DMS 273 (cell line): ENCODE results near the gene PSMB7.

ENCODE experiments used
- DNase-seq: peaks from one replicate; lab custom pipeline; 2025; ENCODE audit not compliant: unreplicated experiment; lab: John Stamatoyannopoulos, UW

The PSMB7 gene

GRCh38 chr9:124384846-124385245 lies 30.4 kb downstream of the PSMB7 start:
- no peak for DNase-seq

GRCh38 chr9:124384210-124384609 lies 31.0 kb downstream of the PSMB7 start:
- no peak for DNase-seq

DNA sequence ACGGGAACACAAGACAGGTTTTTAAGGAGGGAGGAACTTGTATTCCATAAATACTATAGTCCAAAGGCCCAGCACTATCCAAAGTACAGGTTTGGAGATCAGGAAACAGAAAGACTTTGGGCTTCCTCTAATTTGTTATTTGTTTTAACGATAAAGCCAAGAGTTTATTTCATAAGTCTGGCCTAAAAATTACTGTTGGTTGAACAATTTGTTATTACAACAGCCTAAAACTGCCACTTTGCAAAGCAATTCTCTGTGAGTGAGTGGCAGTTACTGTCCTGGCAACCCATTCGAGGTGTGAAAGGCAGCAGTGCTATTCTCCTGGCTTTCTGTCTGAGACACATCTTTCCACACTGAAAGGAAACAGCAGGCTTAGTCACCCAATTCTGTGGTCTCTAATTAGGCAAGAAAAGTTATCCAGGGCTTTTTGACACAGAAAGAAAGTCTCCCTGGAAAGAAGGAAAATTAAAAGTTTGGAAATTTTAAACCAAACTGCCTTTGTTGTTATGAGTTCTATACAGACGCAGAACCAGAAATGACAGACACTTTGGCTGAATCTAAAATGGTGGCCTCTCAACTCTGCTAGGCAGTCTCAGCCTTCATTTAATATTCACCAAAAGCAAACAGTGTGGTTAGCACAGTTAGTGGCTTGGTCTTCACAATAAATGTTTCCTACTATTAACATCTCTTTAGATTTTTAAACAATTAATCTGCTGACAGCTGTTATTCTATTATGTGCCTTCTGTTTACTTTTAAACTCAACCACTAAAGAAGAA lies 33.9 kb downstream of the PSMB7 start:
- no peak for DNase-seq

DNA sequence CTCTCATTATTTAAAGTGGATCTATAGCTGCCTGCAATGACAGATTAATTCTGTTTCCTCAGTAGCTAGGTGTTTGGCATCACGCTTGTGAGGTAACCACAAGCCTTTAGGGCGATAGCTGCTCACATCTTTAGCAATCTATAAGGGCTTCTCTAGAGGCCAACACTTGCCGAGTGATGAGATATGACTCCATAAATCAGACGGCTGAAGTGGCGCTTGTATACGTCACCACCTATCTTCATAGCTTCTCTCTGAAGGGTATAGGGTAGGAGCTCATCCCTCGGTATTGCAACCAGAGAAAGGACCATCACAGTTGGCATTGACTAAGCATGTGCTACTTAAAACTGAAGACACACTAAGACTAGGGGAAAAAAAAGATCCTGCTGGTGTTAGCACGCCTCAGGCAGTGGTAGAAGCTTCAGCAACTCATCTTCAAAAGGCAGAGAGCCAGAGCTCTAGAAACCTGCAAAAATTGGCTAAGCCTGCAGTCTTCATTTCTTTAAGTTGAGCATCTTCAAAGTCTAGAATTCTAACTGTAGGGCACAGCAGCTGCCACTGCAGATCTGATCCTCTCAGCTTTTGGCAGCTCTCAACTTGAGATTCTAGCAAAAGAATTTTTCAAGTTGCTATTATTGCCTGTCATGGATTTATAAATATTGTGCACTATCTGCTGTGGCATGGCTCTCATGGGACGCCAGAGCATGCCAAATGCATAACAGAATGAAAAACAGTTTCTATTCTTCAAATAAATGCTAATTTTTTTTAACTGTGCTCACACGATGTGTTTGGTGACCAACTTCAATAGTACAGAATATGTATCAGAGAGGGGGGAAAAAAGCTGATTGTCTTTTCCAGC lies 37.5 kb downstream of the PSMB7 start:
- no peak for DNase-seq

DNA sequence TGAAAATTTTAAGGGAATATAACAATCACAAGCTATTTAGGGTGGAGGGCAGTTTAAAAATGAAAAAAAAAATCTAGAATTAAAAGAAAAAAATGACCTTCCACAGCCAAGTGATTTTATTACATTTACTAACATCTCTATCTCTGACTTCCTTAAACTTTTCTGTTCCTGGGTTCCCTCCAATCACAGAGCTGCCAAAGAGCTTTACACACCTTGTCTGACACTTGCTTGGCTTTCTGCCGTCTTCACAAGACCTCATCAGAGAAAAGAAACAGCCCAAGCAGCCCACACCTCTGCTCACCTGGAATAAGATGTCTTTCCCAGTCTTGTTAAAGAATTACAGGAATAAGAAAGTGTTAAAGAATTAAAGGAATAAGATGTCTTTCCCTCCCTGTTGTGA lies 38.9 kb downstream of the PSMB7 start:
- DNase-seq, result no peak

DNA sequence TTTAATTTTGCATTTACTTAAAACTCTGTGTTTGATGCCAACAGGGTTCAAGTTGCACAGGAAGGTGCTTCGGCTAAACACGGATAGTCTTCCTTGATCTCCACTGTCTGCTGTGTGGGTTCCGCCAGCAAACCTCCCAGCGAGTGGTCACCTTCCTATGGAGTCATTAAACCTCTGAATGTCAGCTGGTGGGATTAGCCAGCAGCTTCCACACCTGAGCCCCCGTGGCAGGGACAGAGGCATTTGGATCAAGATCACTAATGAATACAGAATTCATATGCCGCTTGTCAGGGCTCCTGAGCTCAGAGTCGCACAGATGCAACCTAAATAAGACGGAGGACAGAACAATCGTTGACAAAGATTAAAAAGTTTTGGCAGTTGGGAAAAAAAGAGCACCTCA lies 39.5 kb downstream of the PSMB7 start:
- DNase-seq, result no peak

- no peak for DNase-seq
Observed at GRCh38 chr9:124373851-124374250, 41.4 kb downstream of the PSMB7 start.

DNA sequence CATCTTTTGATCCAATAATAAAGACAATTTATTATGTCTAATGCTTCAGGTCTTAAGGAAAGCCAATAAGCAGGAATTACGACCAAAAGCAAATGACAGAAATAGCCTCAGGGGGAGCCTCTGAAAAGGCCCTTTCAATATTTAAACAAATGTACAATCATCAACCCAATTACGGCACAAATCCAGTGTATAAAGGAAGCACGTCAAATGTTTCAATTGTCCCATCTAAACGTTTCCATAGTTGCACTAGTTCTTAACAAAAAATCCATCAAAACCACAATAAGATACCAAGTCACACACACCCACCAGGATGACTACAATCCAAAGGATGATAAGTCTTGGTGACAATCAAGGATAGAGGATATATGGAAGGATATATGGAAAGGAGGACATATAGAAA lies 41.9 kb downstream of the PSMB7 start:
- no peak for DNase-seq

DNA sequence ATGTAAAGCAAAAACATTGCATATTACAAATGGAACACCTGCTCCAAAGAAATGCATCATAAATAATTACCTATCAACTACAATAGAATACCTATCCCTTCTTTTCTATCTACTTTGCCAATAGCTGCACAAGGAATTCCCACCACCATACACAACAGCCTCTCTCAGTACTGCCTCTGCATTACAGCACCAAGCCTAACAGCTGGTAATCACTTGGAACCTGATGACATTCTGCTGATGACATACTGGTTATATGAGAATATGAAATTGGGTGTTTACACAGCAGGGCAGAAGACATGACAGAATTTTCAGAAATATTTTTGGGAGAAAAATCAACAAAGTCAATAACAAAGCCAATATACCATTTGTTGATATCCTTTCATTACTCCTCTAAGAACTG lies 43.2 kb downstream of the PSMB7 start:
- DNase-seq, result peak; percentile 57

DNA sequence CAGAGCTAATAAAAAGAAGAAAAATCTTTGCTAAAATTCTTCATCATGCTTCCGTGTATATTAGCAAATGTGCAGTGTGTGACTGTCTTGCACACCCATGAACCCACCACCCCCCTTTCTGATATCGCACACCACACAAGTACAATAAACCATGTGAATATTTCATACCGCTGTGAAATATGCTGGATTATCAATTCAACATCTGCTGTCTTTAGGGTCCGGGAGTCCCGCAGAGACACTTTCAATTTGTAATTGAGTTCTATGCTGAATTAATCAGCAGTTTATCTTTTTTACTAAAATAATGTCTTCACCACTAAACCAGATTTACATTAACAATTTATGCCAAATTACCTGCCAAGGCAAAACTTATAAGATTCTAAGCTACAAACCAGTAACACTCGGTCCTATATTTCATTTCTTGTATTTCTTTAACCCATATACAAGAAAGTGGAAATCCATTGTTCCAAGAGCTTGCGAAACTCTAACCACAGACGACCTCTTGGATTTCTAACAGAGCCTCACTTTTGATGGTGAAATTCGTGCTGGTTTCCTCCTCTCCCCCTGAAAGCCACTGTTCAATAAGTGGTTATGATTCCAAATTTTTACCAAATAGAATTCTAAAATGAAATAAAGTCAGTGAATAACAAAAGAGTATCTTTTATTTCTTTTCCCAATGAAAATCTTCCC lies 44.2 kb downstream of the PSMB7 start:
- no peak for DNase-seq

GRCh38 chr9:124369231-124369797 lies 45.9 kb downstream of the PSMB7 start:
- DNase-seq, result no peak

- no peak for DNase-seq
Observed at GRCh38 chr9:124368692-124369091, 46.5 kb downstream of the PSMB7 start.

GRCh38 chr9:124366476-124367220 lies 48.6 kb downstream of the PSMB7 start:
- DNase-seq, result no peak

DNA sequence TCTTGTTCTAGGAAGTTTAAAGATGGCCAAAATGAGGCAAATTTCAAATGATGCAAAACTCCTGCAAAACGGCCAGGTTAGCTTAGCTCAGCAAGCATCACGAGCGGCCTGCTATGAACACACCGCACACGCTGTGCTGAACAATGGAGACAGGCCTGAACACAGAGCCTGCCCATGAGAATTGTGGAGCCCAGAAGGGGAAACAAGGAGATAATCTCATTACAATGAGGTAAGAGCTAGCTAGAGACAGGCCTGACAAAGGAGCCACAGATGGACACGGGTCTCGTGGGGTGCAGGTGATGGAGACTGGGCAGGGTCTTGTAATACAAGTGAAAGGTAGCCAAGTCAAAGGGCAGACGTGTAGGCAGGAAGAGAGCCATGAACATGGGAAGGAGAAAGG lies 50.2 kb downstream of the PSMB7 start:
- no peak for DNase-seq

DNA sequence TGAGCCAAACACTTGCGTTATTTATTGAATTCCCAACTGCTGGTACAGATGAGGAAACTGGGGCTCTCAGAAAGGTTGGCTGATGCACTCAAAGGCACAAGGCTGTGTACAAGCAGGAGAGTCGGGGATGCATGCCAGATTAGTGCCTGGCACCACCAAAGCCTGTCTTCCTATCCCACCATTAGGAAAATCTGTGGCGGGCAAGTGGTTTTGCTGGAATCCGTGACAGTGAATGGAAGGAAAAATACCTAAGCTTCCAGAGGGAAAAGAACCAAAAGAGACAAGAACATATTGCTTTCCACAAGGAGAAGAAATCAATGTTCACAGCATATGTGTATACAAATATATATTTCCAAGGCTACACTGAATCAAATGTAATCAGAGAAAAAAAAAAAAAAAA lies 51.1 kb downstream of the PSMB7 start:
- DNase-seq, result no peak

DNA sequence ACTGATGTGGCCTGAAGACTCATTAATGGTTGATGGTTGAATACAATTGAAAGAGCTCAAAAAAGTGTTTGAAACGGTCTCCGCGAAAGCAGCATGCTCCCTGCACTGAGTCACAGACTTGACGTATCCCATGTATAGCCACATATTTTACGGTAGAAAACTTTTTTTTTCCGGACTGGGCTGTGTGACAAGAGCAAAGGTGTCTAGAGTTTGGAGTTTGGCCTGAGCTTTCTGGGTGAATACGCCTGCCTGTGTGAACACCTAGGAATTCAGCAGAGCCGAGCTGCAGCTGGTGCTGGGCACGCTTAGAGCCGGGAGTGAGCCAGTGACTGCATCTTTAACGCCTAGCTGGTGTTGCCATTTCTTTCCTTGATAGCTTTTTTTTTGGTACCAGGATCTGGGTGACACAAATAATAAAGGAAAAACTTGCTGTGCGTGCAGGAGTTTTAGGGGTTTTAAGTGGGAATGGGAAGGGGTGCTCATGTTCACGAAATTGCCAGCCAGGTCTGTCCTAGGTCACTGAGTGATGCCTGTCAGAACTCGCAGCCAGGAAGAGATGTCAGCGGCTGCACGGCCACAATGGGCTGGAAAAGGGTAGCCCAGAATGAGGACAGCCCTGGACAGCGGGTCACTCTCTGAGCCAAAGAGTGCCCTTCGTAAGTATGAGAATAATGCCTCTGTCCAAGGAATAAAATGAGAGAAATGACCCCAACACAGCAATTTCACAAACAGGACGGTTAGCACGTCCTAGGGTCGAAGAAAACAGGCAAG lies 51.7 kb downstream of the PSMB7 start:
- no peak for DNase-seq

DNA sequence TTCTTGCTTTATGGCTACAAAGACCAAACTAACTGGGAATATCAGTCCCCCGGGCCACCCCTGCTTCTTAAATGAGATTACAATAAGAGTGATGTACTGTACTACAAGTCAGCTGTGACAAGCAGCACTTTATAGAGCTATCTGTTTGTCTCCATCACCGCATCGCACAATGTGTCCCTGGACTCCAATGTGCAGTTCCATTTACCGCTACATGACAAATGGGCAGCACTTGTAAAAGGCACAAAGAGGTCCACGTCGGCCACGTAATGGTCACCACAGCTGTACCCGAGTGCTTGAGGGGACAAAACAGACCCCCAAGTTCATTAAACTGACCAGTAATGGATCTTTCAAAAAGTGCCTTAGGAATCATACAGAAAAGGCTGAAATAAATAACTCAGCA lies 54.1 kb downstream of the PSMB7 start:
- DNase-seq, result no peak

DNA sequence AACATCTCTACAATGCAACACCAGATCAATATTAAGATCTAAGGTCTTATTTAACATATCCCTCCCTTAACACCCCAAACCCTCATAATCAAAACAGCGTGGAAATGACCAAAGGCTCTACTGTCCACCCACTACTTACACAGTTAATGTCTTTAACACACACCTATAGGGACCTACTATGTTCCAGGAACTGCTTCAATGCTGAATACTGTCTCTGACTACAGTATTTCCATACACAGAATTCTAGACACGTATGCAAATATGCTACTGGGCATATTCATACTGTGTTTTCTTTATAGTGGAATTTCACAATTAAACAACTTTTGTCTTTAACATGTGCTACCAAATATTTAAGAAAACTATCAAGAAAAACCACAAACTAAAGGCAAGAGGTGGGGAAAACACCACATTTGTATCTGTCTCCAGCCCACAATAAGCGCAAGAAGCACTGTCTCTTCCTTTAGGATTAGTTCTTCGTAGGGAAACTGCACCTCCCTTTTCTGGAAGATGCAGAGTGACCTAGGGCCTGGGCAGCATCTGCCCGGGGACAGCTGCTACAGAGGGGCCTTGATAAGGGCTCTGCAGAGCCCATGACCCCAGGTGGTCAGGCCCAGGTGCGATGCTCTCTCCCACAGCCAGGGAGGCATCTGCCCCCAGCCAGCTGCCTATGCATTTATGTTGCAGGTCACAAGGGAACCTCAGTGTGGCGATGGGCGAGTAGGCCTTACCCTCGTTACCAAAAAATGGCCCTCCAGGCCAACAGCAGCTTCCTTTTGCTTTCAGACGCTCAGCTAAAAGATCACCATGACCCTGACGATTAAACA lies 55.2 kb downstream of the PSMB7 start:
- DNase-seq, result peak; percentile 36

DNA sequence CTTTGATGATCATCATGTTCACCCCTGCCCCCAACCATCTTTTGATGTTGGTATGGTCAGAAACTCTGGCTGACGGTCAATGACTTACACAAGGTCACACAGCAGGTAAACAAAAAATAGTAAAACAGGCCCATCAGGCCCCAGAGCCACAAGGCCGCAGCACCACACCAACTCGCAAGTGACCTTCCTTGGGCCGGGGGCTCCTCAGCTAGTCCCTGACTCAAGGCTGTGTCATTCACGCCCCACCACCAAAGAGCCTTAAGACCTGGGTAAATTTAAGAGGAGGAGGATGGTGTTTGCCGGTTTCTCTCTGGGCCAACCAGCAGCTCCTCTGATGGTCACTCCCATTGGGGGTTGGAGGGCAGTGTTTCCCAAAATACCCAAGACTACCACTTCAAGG lies 55.8 kb downstream of the PSMB7 start:
- no peak for DNase-seq
